HepG2 (cell line): ENCODE measurements around the gene SLC50A1. TPM values are rescaled to one million over a fixed set of nuclear protein-coding genes. Genes with fewer than 3 reads are reported as not detected.

Experiments
- ATF4 ChIP-seq, 2 experiments: fragments of 450-650 bp in 1 of 2; sonication (generic) in 1 of 2; formaldehyde crosslinking; IDR thresholded peaks; 2 replicates each; pipeline versions ENCODE4 v1.5.0 to v1.8.0; 2020 to 2022; ENCODE audit warnings: mild to moderate bottlenecking in 1 of 2, missing genetic modification reagents in 1 of 2
- GATAD2A ChIP-seq: IDR thresholded peaks from 2 replicates; pipeline ENCODE4 v1.6.1; 2016
- HOXA3 ChIP-seq: sonication (generic); formaldehyde crosslinking; IDR thresholded peaks from 2 replicates; pipeline ENCODE4 v1.5.0; 2020; ENCODE audit warnings: missing genetic modification reagents
- IKZF1 ChIP-seq: fragments of 450-650 bp; IDR thresholded peaks from 2 replicates; pipeline ENCODE4 v1.7.1; 2016
- MLXIP ChIP-seq: sonication (generic); formaldehyde crosslinking; IDR thresholded peaks from 2 replicates; pipeline ENCODE4 v1.9.0; 2021; ENCODE audit warnings: missing genetic modification reagents, borderline replicate concordance
- POLR2A ChIP-seq, 2 experiments: IDR thresholded peaks; 2 replicates each; pipeline ENCODE4 v1.6.1; 2011; ENCODE audit warnings: low read depth in 2 of 2, low read length in 2 of 2, mild to moderate bottlenecking in 1 of 2, moderate library complexity in 1 of 2; ENCODE audit not compliant: insufficient read depth in 1 of 2
- REL ChIP-seq: sonication (generic); formaldehyde crosslinking; conservative IDR thresholded peaks from 2 replicates; pipeline ENCODE4 v1.8.0; 2022; ENCODE audit warnings: mild to moderate bottlenecking, missing genetic modification reagents, moderate library complexity
- SKIL ChIP-seq: sonication (generic); formaldehyde crosslinking; IDR thresholded peaks from 2 replicates; pipeline ENCODE4 v1.8.0; 2022; ENCODE audit warnings: missing genetic modification reagents, mild to moderate bottlenecking, moderate library complexity, borderline replicate concordance
- YEATS2 ChIP-seq: sonication (generic); formaldehyde crosslinking; IDR thresholded peaks from 2 replicates; pipeline ENCODE4 v1.4.0; 2020; ENCODE audit warnings: missing genetic modification reagents, borderline replicate concordance
- ZBTB34 ChIP-seq: sonication (generic); formaldehyde crosslinking; IDR thresholded peaks from 2 replicates; pipeline ENCODE4 v1.8.0; 2022; ENCODE audit warnings: mild to moderate bottlenecking, missing genetic modification reagents
- ZFP82 ChIP-seq: sonication (generic); formaldehyde crosslinking; IDR thresholded peaks from 2 replicates; pipeline ENCODE4 v1.5.1; 2020; ENCODE audit warnings: mild to moderate bottlenecking, missing genetic modification reagents, borderline replicate concordance
- ZFY ChIP-seq: sonication (generic); formaldehyde crosslinking; IDR thresholded peaks from 2 replicates; pipeline ENCODE4 v1.4.0; 2020; ENCODE audit warnings: missing genetic modification reagents
- ZKSCAN1 ChIP-seq: fragments of 150-350 bp; IDR thresholded peaks from 2 replicates; pipeline ENCODE4 v1.6.1; 2014; ENCODE audit warnings: low read length
- ZNF619 ChIP-seq: sonication (generic); formaldehyde crosslinking; IDR thresholded peaks from 2 replicates; pipeline ENCODE4 v1.4.0; 2020; ENCODE audit warnings: mild to moderate bottlenecking, missing genetic modification reagents
- ZNF746 ChIP-seq: sonication (generic); formaldehyde crosslinking; IDR thresholded peaks from 2 replicates; pipeline ENCODE4 v1.8.0; 2022; ENCODE audit warnings: mild to moderate bottlenecking, missing genetic modification reagents
- ZNF883 ChIP-seq: sonication (generic); formaldehyde crosslinking; IDR thresholded peaks from 2 replicates; pipeline ENCODE4 v1.5.1; 2020; ENCODE audit warnings: mild to moderate bottlenecking, missing genetic modification reagents; ENCODE audit errors: not compliant biosample characterization
- polyA plus RNA-seq, 8 experiments: library from polyadenylated mRNA; depleted of rRNA in 3 of 8; stranded (reverse) in 7 of 8; unstranded in 1 of 8; fragments of >200 nt; fragmentation: Illumina TruSeq in 4 of 8; extraction: Trizol in 4 of 8; gene quantifications; 2 replicates each; pipeline versions ENCODE4 v1.2.1 to v1.2.3, GENCODE V29; 2011 to 2016; ENCODE audit warnings: low read depth in 4 of 8, missing spikeins in 1 of 8, mixed read lengths in 1 of 8; ENCODE audit not compliant: insufficient read depth in 1 of 8
- total RNA-seq, 5 experiments: library from RNA; depleted of rRNA; stranded (reverse); fragments of >200 nt; fragmentation: Illumina TruSeq; extraction: Trizol; gene quantifications; 2 replicates each; pipeline ENCODE4 v1.2.3, GENCODE V29; 2016; ENCODE audit warnings: low read depth in 1 of 5

SLC50A1 gene
- total and polyA plus RNA-seq, 2 of the 13 experiments (the other 11 are each of a cell fraction or from before 2014, with no cell fraction given), result 22.5 to 46.8 TPM

DNA sequence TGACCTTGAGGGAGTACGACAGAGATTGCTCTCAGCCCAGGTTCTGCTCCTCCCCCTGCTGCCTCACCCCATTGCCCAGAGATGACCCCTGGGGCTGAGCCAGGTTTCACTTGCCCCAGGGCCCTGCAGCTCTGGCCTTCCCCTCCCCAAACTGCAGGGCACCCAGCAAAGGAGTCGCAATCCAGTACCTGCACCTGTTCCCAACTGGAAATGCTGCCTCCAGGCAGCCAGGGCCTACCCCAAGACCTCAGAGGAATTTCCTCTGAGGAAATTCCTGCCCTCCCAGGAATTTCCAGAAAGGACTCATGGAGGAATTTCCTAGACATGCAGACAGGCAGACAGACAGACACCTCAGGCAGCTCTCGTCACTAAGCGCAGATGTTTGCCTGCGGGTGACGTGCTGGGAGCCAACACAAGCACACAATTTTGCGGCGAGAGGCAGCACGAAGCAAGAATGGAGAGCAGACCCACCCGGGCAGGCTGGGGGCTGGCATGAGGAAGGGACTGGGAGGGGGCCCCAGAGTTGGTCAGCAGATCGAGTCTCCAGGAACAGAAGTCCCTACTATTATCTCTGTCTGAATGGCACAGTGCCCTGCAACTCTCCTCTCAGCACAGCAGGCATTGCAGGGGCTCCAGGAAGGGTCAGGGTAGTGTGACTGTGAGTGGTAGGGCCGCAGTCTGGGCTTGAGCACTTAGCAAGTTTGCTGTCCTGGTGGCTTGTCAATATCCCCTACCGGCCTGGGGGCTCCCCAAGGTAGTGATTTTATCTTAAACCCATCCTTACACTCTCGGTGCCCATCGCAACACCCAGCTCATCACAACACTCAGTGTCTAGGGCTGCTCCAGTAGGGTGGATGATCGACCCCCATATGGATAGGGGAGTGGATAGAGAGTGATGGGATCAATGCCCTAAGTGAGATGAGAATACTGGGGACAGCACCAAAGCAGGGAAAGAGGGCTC lies 10.9 kb upstream of the SLC50A1 start (continued):
- TF ChIP-seq ATF4 (CRISPR knock-in tag; IDR thresholded peaks at IDR 0.05) (no peak), ZNF883 (no peak), ZNF619 (CRISPR knock-in tag) (no peak), YEATS2 (CRISPR knock-in tag) (no peak), ZBTB34 (CRISPR knock-in tag) (no peak), ZFY (CRISPR knock-in tag) (peak; percentile 43; the same call in 1 of the 2 replicates), ZFP82 (CRISPR knock-in tag) (peak; percentile 65; the same call in 1 of the 2 replicates), HOXA3 (peak; percentile 12), POLR2A (IDR thresholded peaks at IDR 0.05; ENCODE audit: insufficient read depth in 1 of 2, low read depth in 2 of 2, low read length in 2 of 2) (peak in 1 of 2 experiments; percentile 20; a peak in 1 of 4 replicates), ZKSCAN1 (no peak), REL (peak; percentile 53; the same call in 1 of the 2 replicates), ZNF746 (no peak), IKZF1 (no peak), MLXIP (CRISPR knock-in tag) (no peak), SKIL (0 out of 2 replicates have a peak, but pooled peaks have one; percentile 17), GATAD2A (CRISPR knock-in tag) (0 out of 2 replicates have a peak, but pooled peaks have one; percentile 9)
